PC-9 (cell line): ENCODE results near the gene SRPRB. TPM values are rescaled to one million over a fixed set of nuclear protein-coding genes. Genes with fewer than 3 reads are reported as not detected.

Experiments
- BruUV-seq: library from RNA; stranded (reverse); fragments of 400-500 nt; replicated peaks from 2 replicates; lab custom pipeline; 2021; lab: Mats Ljungman, UMichigan
- CTCF ChIA-PET: fragments of 300-600 bp; sonication (Branson Sonifier 250); formaldehyde crosslinking; loops from one replicate; lab custom pipeline; 2022; ENCODE audit warnings: antibody characterized with exemption; lab: Charles Lee
- POLR2A ChIA-PET: fragments of 300-600 bp; sonication (Branson Sonifier 250); formaldehyde crosslinking; loops from one replicate; lab custom pipeline; 2022; ENCODE audit warnings: antibody characterized with exemption; ENCODE audit not compliant: unreplicated experiment; lab: Charles Lee
- DNase-seq, 2 experiments: peaks; one replicate each; pipeline versions ENCODE4 v3.0.0 to v3.0.0-alpha.2; 2015 to 2022; ENCODE audit warnings: mixed read lengths in 1 of 2
- H2AFZ ChIP-seq: fragments of 200-600 bp; sonication (generic); 2 replicates; pipeline ENCODE4 v1.8.1; 2017; ENCODE audit warnings: antibody characterized with exemption
- H3F3A ChIP-seq: fragments of 200-600 bp; sonication (generic); 2 replicates; pipeline ENCODE4 v1.8.1; 2017; ENCODE audit warnings: antibody characterized with exemption, mild to moderate bottlenecking, low read depth; ENCODE audit not compliant: insufficient read depth
- H3K27ac ChIP-seq: fragments of 200-600 bp; sonication (generic); 2 replicates; pipeline ENCODE4 v1.6.1; 2016; ENCODE audit warnings: mixed run types
- H3K27me3 ChIP-seq: fragments of 200-600 bp; sonication (generic); 2 replicates; pipeline ENCODE4 v1.6.1; 2016; ENCODE audit warnings: low read depth, mixed run types; ENCODE audit not compliant: insufficient read depth
- H3K36me3 ChIP-seq: fragments of 200-600 bp; sonication (generic); 2 replicates; pipeline ENCODE4 v1.6.1; 2016; ENCODE audit warnings: low read depth, mixed run types
- H3K4me1 ChIP-seq: fragments of 200-600 bp; sonication (generic); replicated peaks from 2 replicates; pipeline ENCODE4 v1.6.1; 2016; ENCODE audit warnings: mixed run types; ENCODE audit not compliant: insufficient read depth
- H3K4me2 ChIP-seq: fragments of 200-600 bp; sonication (generic); 2 replicates; pipeline ENCODE4 v1.6.1; 2017; ENCODE audit warnings: mixed run types
- H3K4me3 ChIP-seq: fragments of 200-600 bp; sonication (generic); 2 replicates; pipeline ENCODE4 v1.6.1; 2016; ENCODE audit warnings: mixed run types
- H3K79me2 ChIP-seq: fragments of 200-600 bp; sonication (generic); 2 replicates; pipeline ENCODE4 v1.6.1; 2017; ENCODE audit warnings: low read depth, mixed run types
- H3K9me2 ChIP-seq: fragments of 200-600 bp; sonication (generic); 2 replicates; pipeline ENCODE4 v1.8.1; 2017; ENCODE audit warnings: mild to moderate bottlenecking; ENCODE audit not compliant: insufficient read depth
- H3K9me3 ChIP-seq: fragments of 200-600 bp; sonication (generic); 2 replicates; pipeline ENCODE4 v1.8.1; 2016; ENCODE audit warnings: low read depth; ENCODE audit not compliant: insufficient read depth
- H4K20me1 ChIP-seq: fragments of 200-600 bp; sonication (generic); 2 replicates; pipeline ENCODE4 v1.8.1; 2017; ENCODE audit not compliant: insufficient read depth
- EZH2 ChIP-seq: fragments of 200-600 bp; sonication (generic); IDR thresholded peaks from 2 replicates; pipeline ENCODE4 v1.8.0; 2017; ENCODE audit warnings: antibody characterized with exemption, low read depth
- intact Hi-C: fragments of 100-400 bp; cut with micrococcal nuclease; formaldehyde crosslinking; loops from one replicate; pipeline ENCODE4 v1.10.0; 2022; ENCODE audit not compliant: unreplicated experiment
- total RNA-seq: library from RNA; stranded (reverse); gene quantifications from 2 replicates; pipeline ENCODE4 v1.2.3, GENCODE V29; 2021
- TF ChIP-seq, protein P1 (sequence below): fragments of 200-600 bp; sonication (generic); conservative IDR thresholded peaks from 2 replicates; pipeline ENCODE4 v1.6.1; 2017; ENCODE audit warnings: mixed run types, antibody characterized with exemption, mild to moderate bottlenecking, moderate library complexity

Gene SRPRB
- total RNA-seq, 1 experiment from 2014 or later: 25.5 TPM

GRCh38 chr3:133836497-133837158 lies 31.0 kb downstream of the SRPRB start:
- ChIA-PET CTCF (no interaction called here), POLR2A (no interaction called here)
- no peaks in the 10 kb centered on the region for H3K4me1 ChIP-seq
- H3K4me3 ChIP-seq: no peak overlapping the region
- BruUV-seq: no TSS peak
- no peaks in the 10 kb centered on the region for H3K36me3 ChIP-seq
- no peaks in the 10 kb centered on the region for H3K9me3 ChIP-seq
- H4K20me1 ChIP-seq: no peaks in the 10 kb centered on the region
- H3K27ac ChIP-seq: no peak overlapping the region
- H2AFZ ChIP-seq: no peak overlapping the region
- no peaks in the 10 kb centered on the region for H3K9me2 ChIP-seq
- no peak for DNase-seq
- no peaks in the 10 kb centered on the region for H3K79me2 ChIP-seq
- intact Hi-C loops: no loop called here
- H3K4me2 ChIP-seq: no peak overlapping the region
- H3F3A ChIP-seq: no peaks in the 10 kb centered on the region
- peaks cover 14% of the 10 kb centered on the region for H3K27me3 ChIP-seq
- TF ChIP-seq, protein P1, sequence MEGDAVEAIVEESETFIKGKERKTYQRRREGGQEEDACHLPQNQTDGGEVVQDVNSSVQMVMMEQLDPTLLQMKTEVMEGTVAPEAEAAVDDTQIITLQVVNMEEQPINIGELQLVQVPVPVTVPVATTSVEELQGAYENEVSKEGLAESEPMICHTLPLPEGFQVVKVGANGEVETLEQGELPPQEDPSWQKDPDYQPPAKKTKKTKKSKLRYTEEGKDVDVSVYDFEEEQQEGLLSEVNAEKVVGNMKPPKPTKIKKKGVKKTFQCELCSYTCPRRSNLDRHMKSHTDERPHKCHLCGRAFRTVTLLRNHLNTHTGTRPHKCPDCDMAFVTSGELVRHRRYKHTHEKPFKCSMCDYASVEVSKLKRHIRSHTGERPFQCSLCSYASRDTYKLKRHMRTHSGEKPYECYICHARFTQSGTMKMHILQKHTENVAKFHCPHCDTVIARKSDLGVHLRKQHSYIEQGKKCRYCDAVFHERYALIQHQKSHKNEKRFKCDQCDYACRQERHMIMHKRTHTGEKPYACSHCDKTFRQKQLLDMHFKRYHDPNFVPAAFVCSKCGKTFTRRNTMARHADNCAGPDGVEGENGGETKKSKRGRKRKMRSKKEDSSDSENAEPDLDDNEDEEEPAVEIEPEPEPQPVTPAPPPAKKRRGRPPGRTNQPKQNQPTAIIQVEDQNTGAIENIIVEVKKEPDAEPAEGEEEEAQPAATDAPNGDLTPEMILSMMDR: no peak
- TF ChIP-seq EZH2: no peak

GRCh38 chr3:133837487-133838295 lies 32.1 kb downstream of the SRPRB start:
- H3K4me3 ChIP-seq: no peak overlapping the region
- no peaks in the 10 kb centered on the region for H3K79me2 ChIP-seq
- H3K9me3 ChIP-seq: no peaks in the 10 kb centered on the region
- H3K4me2 ChIP-seq: no peak overlapping the region
- peaks cover 14% of the 10 kb centered on the region for H3K27me3 ChIP-seq
- ChIA-PET POLR2A (no interaction called here), CTCF (no interaction called here)
- no peak for DNase-seq
- no TSS peak for BruUV-seq
- H3K27ac ChIP-seq: no peak overlapping the region
- H4K20me1 ChIP-seq: no peaks in the 10 kb centered on the region
- no peak overlapping the region for H2AFZ ChIP-seq
- no peaks in the 10 kb centered on the region for H3K36me3 ChIP-seq
- intact Hi-C loops: no loop called here
- H3K9me2 ChIP-seq: no peaks in the 10 kb centered on the region
- no peaks in the 10 kb centered on the region for H3K4me1 ChIP-seq
- TF ChIP-seq, protein P1: no peak
- TF ChIP-seq EZH2: no peak
- no peaks in the 10 kb centered on the region for H3F3A ChIP-seq

DNA sequence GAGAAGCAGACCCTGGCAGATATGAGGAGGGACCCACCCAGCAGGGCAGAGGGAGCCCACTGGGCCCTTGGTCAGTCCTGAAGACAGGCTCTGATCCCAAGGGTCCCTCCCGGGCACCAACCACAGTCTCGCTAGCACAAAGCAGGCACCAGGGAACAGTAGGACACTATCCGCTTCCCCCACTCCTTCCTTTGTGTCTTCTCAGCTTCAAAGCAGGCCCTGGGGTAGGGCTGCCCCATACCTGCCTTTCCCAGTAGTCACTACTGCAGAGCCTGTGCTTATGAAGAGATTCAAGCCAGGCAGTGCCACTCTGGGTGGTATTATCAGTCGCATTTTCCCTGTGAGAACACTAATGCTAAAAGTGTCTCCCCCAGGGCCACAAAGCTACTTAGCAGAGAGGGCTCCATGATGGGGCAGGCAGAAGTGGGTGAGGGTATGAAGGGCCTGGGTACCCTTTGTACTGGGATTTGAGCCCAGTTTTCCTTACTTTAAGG lies 32.7 kb downstream of the SRPRB start:
- Histone ChIP-seq H3K4me1 (no peaks in the 10 kb centered on the region), H3K27me3 (peaks cover 16% of the 10 kb centered on the region), H3K27ac (no peak overlapping the region), H3K36me3 (no peaks in the 10 kb centered on the region), H3K79me2 (no peaks in the 10 kb centered on the region), H2AFZ (no peak overlapping the region), H3K4me3 (no peak overlapping the region), H3F3A (no peaks in the 10 kb centered on the region), H3K4me2 (no peak overlapping the region), H3K9me2 (no peaks in the 10 kb centered on the region), H4K20me1 (no peaks in the 10 kb centered on the region), H3K9me3 (no peaks in the 10 kb centered on the region)
- intact Hi-C loops: no loop called here
- no peak for DNase-seq
- CTCF ChIA-PET: no interaction called here
- TF ChIP-seq, protein P1: no peak
- POLR2A ChIA-PET: no interaction called here
- BruUV-seq: no TSS peak
